Lung (tissue), 12 donors: Measurements from ENCODE around the gene ITGB8. TPM values are rescaled to one million over a fixed set of nuclear protein-coding genes. Genes with fewer than 3 reads are reported as not detected.

Source experiments
- ATAC-seq: fragments of 200-7000 bp; cut with Tn5 transposase; one replicate; pipeline ENCODE4 v1.9.1; 2020; ENCODE audit warnings: moderate number of reproducible peaks; ENCODE audit not compliant: insufficient read depth, low FRiP score
- DNase-seq, 3 donors: peaks; one replicate each; pipeline ENCODE4 v3.0.0-alpha.2; 2013 to 2017
- H3K27ac ChIP-seq, 2 donors: one replicate each; pipeline ENCODE4 v1.5.1; 2013; ENCODE audit warnings: mild to moderate bottlenecking in 2 of 2, moderate library complexity in 2 of 2, control low read depth in 1 of 2, inconsistent platforms in 1 of 2, low read depth in 1 of 2, low read length in 1 of 2
- H3K27me3 ChIP-seq, 3 donors: one replicate each; pipeline ENCODE4 v1.5.1; 2013; ENCODE audit warnings: low read length in 2 of 3; ENCODE audit not compliant: control insufficient read depth in 3 of 3, insufficient read depth in 3 of 3
- H3K36me3 ChIP-seq, 4 donors: one replicate each; pipeline ENCODE4 v1.5.1; 2013; ENCODE audit warnings: low read length in 4 of 4, mild to moderate bottlenecking in 1 of 4, moderate library complexity in 1 of 4; ENCODE audit not compliant: control insufficient read depth in 4 of 4, insufficient read depth in 4 of 4
- H3K4me1 ChIP-seq, 5 donors: one replicate each; pipeline ENCODE4 v1.5.1; 2013; ENCODE audit warnings: low read length in 5 of 5, mild to moderate bottlenecking in 2 of 5, moderate library complexity in 1 of 5; ENCODE audit not compliant: control insufficient read depth in 5 of 5, insufficient read depth in 5 of 5
- H3K4me3 ChIP-seq: one replicate; pipeline ENCODE4 v1.5.1; 2013; ENCODE audit warnings: mild to moderate bottlenecking, control low read depth, moderate library complexity
- H3K9ac ChIP-seq, 2 donors: one replicate each; pipeline ENCODE4 v1.5.1; 2013; ENCODE audit warnings: low read length in 2 of 2, control low read depth in 1 of 2; ENCODE audit not compliant: insufficient read depth in 1 of 2
- H3K9me3 ChIP-seq, 4 donors: one replicate each; pipeline ENCODE4 v1.5.1; 2013; ENCODE audit warnings: low read length in 3 of 4, mild to moderate bottlenecking in 1 of 4, moderate library complexity in 1 of 4; ENCODE audit not compliant: control insufficient read depth in 4 of 4, insufficient read depth in 3 of 4
- CTCF ChIP-seq: IDR thresholded peaks from 2 replicates; pipeline ENCODE4 v1.5.1; 2012; ENCODE audit warnings: mild to moderate bottlenecking; ENCODE audit errors: control extremely low read depth, extremely low read depth
- WGBS, 2 donors: extraction: QIAGEN DNeasy Blood & Tissue Kit; methylation state at CpG; one replicate each; pipeline ENCODE4 v1.1.7; 2013; 5-methylcytosine and 5-hydroxymethylcytosine counted together
- polyA plus RNA-seq, 2 donors: library from polyadenylated mRNA; stranded (reverse); fragments of 200-250 nt; gene quantifications; one replicate each; pipeline ENCODE4 v1.2.1, GENCODE V29; 2013
- total RNA-seq, 2 donors: library from RNA; depleted of rRNA in 1 of 2; stranded (reverse); fragments of >200 nt in 1 of 2; gene quantifications; one replicate each; pipeline ENCODE4 v1.2.1, GENCODE V29; 2014 to 2021
- donor health status: control.
- donor health status: control.
- donor health status: Bipolar disorder and iron deficiency.
- donor health status: healthy.
- donor health status: DM: yes; HTN: yes; CAD: no.

Gene ITGB8
- total and polyA plus RNA-seq, 4 donors, result 1.5 to 29.7 (median 15.2) TPM

- H3K36me3 ChIP-seq, result no peaks in the 10 kb centered on the region
- H3K27me3 ChIP-seq, result no peaks in the 10 kb centered on the region
- H3K4me1 ChIP-seq, result peaks cover 0 to 7% (median 0%) of the 10 kb centered on the region in 5 donors
- ATAC-seq (no peak), DNase-seq (no peak)
- H3K9ac ChIP-seq, result no peak overlapping the region
- H3K27ac ChIP-seq, result no peak overlapping the region
- TF ChIP-seq CTCF, result no peak
- WGBS, 2 donors, result 83 to 89% methylated on average over 6 of the region's 6 CpGs
- no peaks in the 10 kb centered on the region for H3K9me3 ChIP-seq
- H3K4me3 ChIP-seq, result no peak overlapping the region
Measured at GRCh38 chr7:20318933-20319332, 11.8 kb upstream of the ITGB8 start.

- no peaks in the 10 kb centered on the region for H3K9me3 ChIP-seq
- DNase-seq (no peak), ATAC-seq (no peak)
- H3K9ac ChIP-seq, result no peak overlapping the region
- H3K4me1 ChIP-seq, result peaks cover 0 to 15% (median 0%) of the 10 kb centered on the region in 5 donors
- no peak overlapping the region for H3K27ac ChIP-seq
- 57 to 69% methylated on average over 3 of the region's 3 CpGs for WGBS, 2 donors
- no peaks in the 10 kb centered on the region for H3K27me3 ChIP-seq
- no peak for TF ChIP-seq CTCF
- no peaks in the 10 kb centered on the region for H3K36me3 ChIP-seq
- H3K4me3 ChIP-seq, result no peak overlapping the region
Measured at GRCh38 chr7:20320322-20320721, 10.4 kb upstream of the ITGB8 start.

GRCh38 chr7:20320786-20321185, 9.9 kb upstream of the ITGB8 start:
- no peak for TF ChIP-seq CTCF
- H3K4me1 ChIP-seq, result peaks cover 0 to 15% (median 0%) of the 10 kb centered on the region in 5 donors
- no peaks in the 10 kb centered on the region for H3K27me3 ChIP-seq
- ATAC-seq (no peak), DNase-seq (no peak)
- no peak overlapping the region for H3K4me3 ChIP-seq
- no peak overlapping the region for H3K27ac ChIP-seq
- no peaks in the 10 kb centered on the region for H3K9me3 ChIP-seq
- no peaks in the 10 kb centered on the region for H3K36me3 ChIP-seq
- WGBS, 2 donors, result 92 to 94% methylated on average over 7 of the region's 7 CpGs
- no peak overlapping the region for H3K9ac ChIP-seq

DNA sequence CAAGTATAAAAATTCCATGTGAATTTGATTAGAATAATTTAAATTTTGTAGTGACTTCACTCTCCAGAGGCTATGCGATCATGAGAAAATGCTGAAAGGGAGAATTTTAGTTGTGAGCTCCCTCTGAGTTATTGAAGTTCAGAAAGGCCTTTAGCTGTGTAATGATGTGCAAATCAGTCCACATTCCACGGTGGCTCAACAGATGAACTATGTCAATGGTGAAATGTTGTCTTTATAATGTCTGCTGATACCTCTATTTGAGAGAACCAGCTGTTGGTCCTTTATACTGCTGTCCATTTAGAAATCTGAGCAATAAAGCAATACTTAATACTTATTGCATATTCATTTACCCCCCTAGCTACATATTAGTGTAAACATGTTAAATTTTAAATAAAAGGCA, 7.1 kb upstream of the ITGB8 start:
- DNase-seq, result peak; percentile 59 to 95 (median 92)
- ATAC-seq, result no peak
- Histone ChIP-seq H3K9me3 (no peaks in the 10 kb centered on the region), H3K27ac (no peak overlapping the region), H3K4me1 (peaks cover 0 to 15% (median 0%) of the 10 kb centered on the region in 5 donors), H3K27me3 (no peaks in the 10 kb centered on the region), H3K36me3 (no peaks in the 10 kb centered on the region), H3K9ac (no peak overlapping the region), H3K4me3 (no peak overlapping the region)
- no peak for TF ChIP-seq CTCF
- 69 to 79% methylated on average over 2 of the region's 2 CpGs for WGBS, 2 donors
